A549 (cell line): ENCODE measurements around the gene PEAK3. TPM values are rescaled to one million over a fixed set of nuclear protein-coding genes. Genes with fewer than 3 reads are reported as not detected.

Experiments used
- ATAC-seq, 2 experiments: fragments of 200-7000 bp in 1 of 2; fragments of >200 bp in 1 of 2; cut with Nextera tagmentation in 1 of 2; cut with Tn5 transposase in 1 of 2; 3 replicates each; pipeline versions ENCODE4 v1.8.0 to v1.9.1; 2018 to 2020; ENCODE audit warnings: mild to moderate bottlenecking in 1 of 2, moderate library complexity in 1 of 2
- CTCF ChIA-PET: fragments of 300-600 bp; sonication (Branson Sonifier 250); formaldehyde crosslinking; extraction: SDS; loops from one replicate; lab custom pipeline; 2021; ENCODE audit warnings: antibody characterized with exemption, inconsistent platforms; lab: Yijun Ruan, JAX
- POLR2A ChIA-PET: fragments of 350-600 bp; formaldehyde crosslinking; extraction: SDS; loops from one replicate; lab custom pipeline; 2021; ENCODE audit warnings: antibody characterized with exemption, inconsistent platforms; lab: Yijun Ruan, JAX
- DNase-seq, 2 experiments: peaks; one replicate each; pipeline versions ENCODE4 v3.0.0 to v3.0.0-alpha.2; 2011 to 2016; ENCODE audit warnings: low read depth in 1 of 2, low spot score in 1 of 2
- FAIRE-seq: peaks from 2 replicates; lab custom pipeline; 2011; peaks lifted over from hg19 to GRCh38; lab: Jason Lieb, UNC
- H3K27ac ChIP-seq, 2 experiments: fragments of >200 bp; sonication (Bioruptor Twin); formaldehyde crosslinking; 3 replicates each; pipeline ENCODE4 v1.5.1; 2016 to 2017
- H3K4me1 ChIP-seq: fragments of >200 bp; sonication (Bioruptor Twin); formaldehyde crosslinking; 3 replicates; pipeline ENCODE4 v1.6.1; 2016
- H3K4me2 ChIP-seq: fragments of >200 bp; sonication (Bioruptor Twin); formaldehyde crosslinking; 3 replicates; pipeline ENCODE4 v1.6.1; 2016
- H3K4me3 ChIP-seq: fragments of >200 bp; sonication (Bioruptor Twin); formaldehyde crosslinking; 3 replicates; pipeline ENCODE4 v1.5.1; 2016
- H3K9me3 ChIP-seq: fragments of >200 bp; sonication (Bioruptor Twin); formaldehyde crosslinking; 3 replicates; pipeline ENCODE4 v1.6.1; 2016
- CBX8 ChIP-seq: fragments of 200-600 bp; sonication (generic); IDR thresholded peaks from 2 replicates; pipeline ENCODE4 v1.6.1; 2016
- CEBPB ChIP-seq, 2 experiments: fragments of >200 bp in 1 of 2; sonication (Bioruptor Twin) in 1 of 2; formaldehyde crosslinking in 1 of 2; IDR thresholded peaks; 2 replicates each; pipeline ENCODE4 v1.6.1; 2012 to 2016
- FOSL2 ChIP-seq, 2 experiments: fragments of 450-650 bp in 1 of 2; fragments of >200 bp in 1 of 2; sonication (Bioruptor Twin) in 1 of 2; formaldehyde crosslinking; IDR thresholded peaks; 2 replicates each; pipeline versions ENCODE4 v1.5.0 to v1.6.1; 2016 to 2020; ENCODE audit warnings: mild to moderate bottlenecking in 1 of 2, moderate library complexity in 1 of 2
- GATA3 ChIP-seq: IDR thresholded peaks from 2 replicates; pipeline ENCODE4 v1.6.1; 2012; ENCODE audit warnings: borderline replicate concordance
- HEYL ChIP-seq: fragments of 250-450 bp; sonication (Bioruptor Pico); IDR thresholded peaks from 2 replicates; pipeline ENCODE4 v1.8.0; 2021; ENCODE audit warnings: mild to moderate bottlenecking, moderate library complexity
- HOXB5 ChIP-seq: fragments of 250-450 bp; sonication (Bioruptor Pico); IDR thresholded peaks from 2 replicates; pipeline ENCODE4 v1.5.0; 2020; ENCODE audit warnings: mild to moderate bottlenecking, moderate library complexity
- JUN ChIP-seq, 2 experiments: fragments of >200 bp; sonication (Bioruptor Twin); formaldehyde crosslinking; IDR thresholded peaks; 2 replicates in 1 of 2; 3 replicates in 1 of 2; pipeline ENCODE4 v1.6.1; 2016 to 2017
- NFE2L2 ChIP-seq: fragments of 150-350 bp; conservative IDR thresholded peaks from 2 replicates; pipeline ENCODE4 v1.6.1; 2014; ENCODE audit warnings: low read length
- PHF8 ChIP-seq: fragments of 200-600 bp; sonication (generic); IDR thresholded peaks from 2 replicates; pipeline ENCODE4 v1.6.1; 2016; ENCODE audit warnings: low read depth, mild to moderate bottlenecking, antibody characterized with exemption, moderate library complexity, borderline replicate concordance
- POLR2A ChIP-seq: IDR thresholded peaks from 2 replicates; pipeline ENCODE4 v1.6.1; 2012; ENCODE audit warnings: mild to moderate bottlenecking, low read length
- POLR2AphosphoS2 ChIP-seq: conservative IDR thresholded peaks from 2 replicates; pipeline ENCODE4 v1.6.1; 2012; ENCODE audit warnings: low read length, improper control_type of control experiment, inconsistent platforms
- RFX5 ChIP-seq: fragments of 450-650 bp; IDR thresholded peaks from 2 replicates; pipeline ENCODE4 v1.7.1; 2014; ENCODE audit warnings: antibody characterized with exemption, mild to moderate bottlenecking, moderate library complexity
- SMC3 ChIP-seq: fragments of >200 bp; sonication (Bioruptor Twin); formaldehyde crosslinking; IDR thresholded peaks from 3 replicates; pipeline ENCODE4 v1.6.1; 2018; ENCODE audit warnings: inconsistent platforms
- ZFP36 ChIP-seq: fragments of 450-650 bp; IDR thresholded peaks from 2 replicates; pipeline ENCODE4 v1.6.1; 2014; ENCODE audit warnings: borderline replicate concordance; ENCODE audit not compliant: partially characterized antibody
- ZSCAN20 ChIP-seq: fragments of 250-450 bp; sonication (Bioruptor Pico); IDR thresholded peaks from 2 replicates; pipeline ENCODE4 v1.8.0; 2022; ENCODE audit warnings: mild to moderate bottlenecking, moderate library complexity
- WGBS: methylation state at CpG from one replicate; pipeline ENCODE4 v1.1.6; 2017; ENCODE audit errors: missing lambda C conversion rate; 5-methylcytosine and 5-hydroxymethylcytosine counted together
- polyA plus RNA-seq, 4 experiments: library from polyadenylated mRNA; depleted of rRNA in 3 of 4; stranded (reverse); fragments of >200 nt; fragmentation: RNase III in 1 of 4; extraction: RNeasy Plus Mini Kit Qiagen cat#74134 plus additional on column Dnase treatment in 1 of 4; gene quantifications; 2 replicates in 3 of 4; 3 replicates in 1 of 4; pipeline ENCODE4 v1.2.3, GENCODE V29; 2011 to 2017
- TF ChIP-seq, protein P1 (sequence below): fragments of >200 bp; sonication (Bioruptor Twin); formaldehyde crosslinking; IDR thresholded peaks from 3 replicates; pipeline ENCODE4 v1.6.1; 2016
- TF ChIP-seq, protein P2 (sequence below): fragments of 250-450 bp; sonication (Bioruptor Pico); IDR thresholded peaks from 2 replicates; pipeline ENCODE4 v1.5.0; 2020; ENCODE audit warnings: low read depth, mild to moderate bottlenecking, moderate library complexity
- TF ChIP-seq, protein P3 (sequence below): IDR thresholded peaks from 2 replicates; pipeline ENCODE4 v1.6.1; 2012
- TF ChIP-seq, protein P4 (sequence below): IDR thresholded peaks from 2 replicates; pipeline ENCODE4 v1.6.1; 2012
- TF ChIP-seq, protein P5 (sequence below): fragments of >200 bp; sonication (Bioruptor Twin); formaldehyde crosslinking; IDR thresholded peaks from 2 replicates; pipeline ENCODE4 v1.6.1; 2016
- TF ChIP-seq, protein P6 (sequence below): IDR thresholded peaks from 2 replicates; pipeline ENCODE4 v1.6.1; 2012; ENCODE audit warnings: low read depth, borderline replicate concordance
- TF ChIP-seq, protein P7 (sequence below): fragments of 150-350 bp; IDR thresholded peaks from 2 replicates; pipeline ENCODE4 v1.6.1; 2014; ENCODE audit warnings: low read depth, mild to moderate bottlenecking, low read length

Gene PEAK3
- polyA plus RNA-seq, 2 of the 4 experiments (the other 2 are of a cell fraction), result not detected

DNA sequence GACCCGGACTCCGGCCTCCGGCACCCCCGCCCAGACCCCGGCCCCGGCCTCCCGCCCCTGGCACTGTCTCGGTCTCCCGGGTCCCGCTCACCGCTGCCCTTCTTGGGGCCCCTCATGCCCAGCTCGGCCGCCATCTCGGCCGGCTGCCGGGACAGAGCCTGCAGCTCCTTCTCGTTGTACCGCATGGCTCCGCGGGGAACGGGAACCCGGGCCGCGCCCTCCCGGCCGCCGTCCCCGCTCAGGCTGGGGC is 46.0 kb downstream of the PEAK3 start:
- WGBS, result no CpG with 5 or more reads among the region's 28 CpGs
- Histone ChIP-seq H3K9me3 (no peaks in the 10 kb centered on the region), H3K27ac (peak overlapping the region; percentile 97 to 99), H3K4me3 (peak overlapping the region; percentile 98), H3K4me1 (peaks cover 30% of the 10 kb centered on the region)
- ATAC-seq (peak in 1 of 2 experiments; percentile 73; a peak in 3 of 6 replicates), FAIRE-seq (no peak), DNase-seq (no peak)
- POLR2A ChIA-PET, result interaction anchor here (0.6 to 1.0 kb wide), 3 partner anchors 28 to 240 kb away, joined by 3 to 7 read pairs (median 3); partner anchors contain the start of gene GADD45B
- TF ChIP-seq POLR2A, result peak; percentile 39; the same call in 1 of the 2 replicates
- TF ChIP-seq ZFP36, result no peak
- TF ChIP-seq, protein P1, sequence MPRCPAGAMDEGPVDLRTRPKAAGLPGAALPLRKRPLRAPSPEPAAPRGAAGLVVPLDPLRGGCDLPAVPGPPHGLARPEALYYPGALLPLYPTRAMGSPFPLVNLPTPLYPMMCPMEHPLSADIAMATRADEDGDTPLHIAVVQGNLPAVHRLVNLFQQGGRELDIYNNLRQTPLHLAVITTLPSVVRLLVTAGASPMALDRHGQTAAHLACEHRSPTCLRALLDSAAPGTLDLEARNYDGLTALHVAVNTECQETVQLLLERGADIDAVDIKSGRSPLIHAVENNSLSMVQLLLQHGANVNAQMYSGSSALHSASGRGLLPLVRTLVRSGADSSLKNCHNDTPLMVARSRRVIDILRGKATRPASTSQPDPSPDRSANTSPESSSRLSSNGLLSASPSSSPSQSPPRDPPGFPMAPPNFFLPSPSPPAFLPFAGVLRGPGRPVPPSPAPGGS, result 0 out of 3 replicates have a peak, but pooled peaks have one; percentile 15
- no peak for TF ChIP-seq POLR2AphosphoS2
- TF ChIP-seq SMC3, result no peak
- TF ChIP-seq, all 56 proteins: peak for 2
- H3K4me2 ChIP-seq, result peak overlapping the region; percentile 97
- CTCF ChIA-PET, result interaction anchor here (0.6 to 1.6 kb wide), 22 partner anchors 8 to 375 kb away, joined by 3 to 10 read pairs (median 4); partner anchors contain the start of gene AMH

DNA sequence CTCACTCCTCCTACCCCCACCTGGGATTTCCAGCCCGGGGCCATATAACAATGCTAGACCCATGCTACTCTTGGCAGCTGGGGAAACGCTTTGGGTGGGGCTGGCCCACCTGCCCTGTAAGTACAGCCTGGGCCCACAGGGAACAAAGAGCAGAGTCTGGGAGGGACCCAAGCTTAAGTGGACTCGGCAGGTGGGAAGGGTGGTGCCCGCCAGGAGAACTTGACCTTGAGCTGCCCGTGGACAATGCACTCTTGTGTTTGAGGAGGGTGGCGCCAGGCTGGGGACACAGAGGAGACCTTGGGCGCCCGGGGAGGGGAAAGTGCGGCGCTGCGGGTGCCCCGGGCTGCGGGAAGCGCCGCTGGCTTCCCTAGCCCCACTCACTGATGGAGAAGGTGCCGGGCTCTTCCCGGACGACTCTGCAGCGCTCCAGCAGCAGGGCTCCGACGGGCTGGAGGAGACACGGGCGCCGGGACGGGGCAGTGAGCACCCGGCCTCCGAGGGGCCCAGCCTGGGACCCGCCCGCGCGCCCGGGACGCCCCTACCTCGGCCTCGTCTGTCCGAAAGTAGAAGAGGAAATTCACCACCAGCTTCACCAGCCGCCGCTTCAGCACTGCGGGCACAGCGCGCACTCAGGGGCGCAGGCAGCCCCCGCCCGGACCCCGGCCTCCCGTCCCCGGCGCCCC is 46.5 kb downstream of the PEAK3 start:
- POLR2A ChIA-PET, result interaction anchor here (0.6 to 1.0 kb wide), 3 partner anchors 28 to 240 kb away, joined by 3 to 7 read pairs (median 3); partner anchors contain the start of gene GADD45B
- H3K4me1 ChIP-seq, result peaks cover 28% of the 10 kb centered on the region
- DNase-seq (no peak), ATAC-seq (peak; percentile 2 to 22; a peak in 5 of 6 replicates), FAIRE-seq (no peak)
- WGBS, result 3% methylated on average over 6 of the region's 48 CpGs
- H3K4me2 ChIP-seq, result peak overlapping the region; percentile 97
- CTCF ChIA-PET, result interaction anchor here (0.6 to 1.6 kb wide), 23 partner anchors 8 to 402 kb away, joined by 3 to 10 read pairs (median 4); partner anchors contain the start of gene AMH
- TF ChIP-seq POLR2AphosphoS2, result no peak
- TF ChIP-seq, protein P2, sequence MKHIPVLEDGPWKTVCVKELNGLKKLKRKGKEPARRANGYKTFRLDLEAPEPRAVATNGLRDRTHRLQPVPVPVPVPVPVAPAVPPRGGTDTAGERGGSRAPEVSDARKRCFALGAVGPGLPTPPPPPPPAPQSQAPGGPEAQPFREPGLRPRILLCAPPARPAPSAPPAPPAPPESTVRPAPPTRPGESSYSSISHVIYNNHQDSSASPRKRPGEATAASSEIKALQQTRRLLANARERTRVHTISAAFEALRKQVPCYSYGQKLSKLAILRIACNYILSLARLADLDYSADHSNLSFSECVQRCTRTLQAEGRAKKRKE, result no peak
- no peak for TF ChIP-seq CEBPB (IDR thresholded peaks at IDR 0.05)
- no peak for TF ChIP-seq GATA3
- peak overlapping the region; percentile 98 for H3K4me3 ChIP-seq
- peak overlapping the region; percentile 97 to 99 for H3K27ac ChIP-seq
- no peaks in the 10 kb centered on the region for H3K9me3 ChIP-seq

DNA sequence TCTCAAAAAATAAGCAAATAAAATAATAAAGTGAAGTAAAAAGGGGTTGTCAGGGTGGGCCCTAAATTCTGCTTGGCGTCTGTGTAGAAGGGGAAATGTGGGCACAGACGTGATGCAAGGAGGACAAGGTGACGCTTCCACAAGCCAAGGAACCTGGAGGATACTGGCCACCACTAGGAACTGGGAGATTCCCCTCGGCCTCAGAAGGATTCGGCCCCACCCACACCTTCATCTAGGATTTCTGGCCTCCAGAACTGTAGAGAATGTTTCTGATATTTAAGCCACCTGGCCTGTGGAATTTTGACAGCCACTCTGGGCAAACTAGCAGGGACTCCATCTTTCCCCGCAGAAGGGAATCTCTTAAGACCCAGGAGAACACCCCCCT is 47.0 kb downstream of the PEAK3 start:
- no peak for FAIRE-seq
- no peaks in the 10 kb centered on the region for H3K9me3 ChIP-seq
- TF ChIP-seq POLR2AphosphoS2, result no peak
- no peak for TF ChIP-seq HOXB5
- no peak for TF ChIP-seq JUN (IDR thresholded peaks at IDR 0.05)
- TF ChIP-seq, protein P3, sequence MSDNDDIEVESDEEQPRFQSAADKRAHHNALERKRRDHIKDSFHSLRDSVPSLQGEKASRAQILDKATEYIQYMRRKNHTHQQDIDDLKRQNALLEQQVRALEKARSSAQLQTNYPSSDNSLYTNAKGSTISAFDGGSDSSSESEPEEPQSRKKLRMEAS, result no peak
- TF ChIP-seq PHF8, result no peak
- TF ChIP-seq RFX5, result no peak
- no peak for TF ChIP-seq CEBPB (IDR thresholded peaks at IDR 0.05)
- TF ChIP-seq HEYL (CRISPR knock-in tag), result no peak
- TF ChIP-seq ZSCAN20 (CRISPR knock-in tag), result no peak
- TF ChIP-seq, protein P4, sequence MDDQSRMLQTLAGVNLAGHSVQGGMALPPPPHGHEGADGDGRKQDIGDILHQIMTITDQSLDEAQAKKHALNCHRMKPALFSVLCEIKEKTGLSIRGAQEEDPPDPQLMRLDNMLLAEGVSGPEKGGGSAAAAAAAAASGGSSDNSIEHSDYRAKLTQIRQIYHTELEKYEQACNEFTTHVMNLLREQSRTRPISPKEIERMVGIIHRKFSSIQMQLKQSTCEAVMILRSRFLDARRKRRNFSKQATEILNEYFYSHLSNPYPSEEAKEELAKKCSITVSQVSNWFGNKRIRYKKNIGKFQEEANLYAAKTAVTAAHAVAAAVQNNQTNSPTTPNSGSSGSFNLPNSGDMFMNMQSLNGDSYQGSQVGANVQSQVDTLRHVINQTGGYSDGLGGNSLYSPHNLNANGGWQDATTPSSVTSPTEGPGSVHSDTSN, result no peak
- no peak for TF ChIP-seq CBX8
- no peak for TF ChIP-seq FOSL2 (IDR thresholded peaks at IDR 0.05)
- no peak for TF ChIP-seq FOSL2 (CRISPR knock-in tag; IDR thresholded peaks at IDR 0.05)
- TF ChIP-seq, protein P5, sequence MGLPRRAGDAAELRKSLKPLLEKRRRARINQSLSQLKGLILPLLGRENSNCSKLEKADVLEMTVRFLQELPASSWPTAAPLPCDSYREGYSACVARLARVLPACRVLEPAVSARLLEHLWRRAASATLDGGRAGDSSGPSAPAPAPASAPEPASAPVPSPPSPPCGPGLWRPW, result no peak
- TF ChIP-seq, protein P6, sequence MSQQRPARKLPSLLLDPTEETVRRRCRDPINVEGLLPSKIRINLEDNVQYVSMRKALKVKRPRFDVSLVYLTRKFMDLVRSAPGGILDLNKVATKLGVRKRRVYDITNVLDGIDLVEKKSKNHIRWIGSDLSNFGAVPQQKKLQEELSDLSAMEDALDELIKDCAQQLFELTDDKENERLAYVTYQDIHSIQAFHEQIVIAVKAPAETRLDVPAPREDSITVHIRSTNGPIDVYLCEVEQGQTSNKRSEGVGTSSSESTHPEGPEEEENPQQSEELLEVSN, result no peak
- TF ChIP-seq, protein P7, sequence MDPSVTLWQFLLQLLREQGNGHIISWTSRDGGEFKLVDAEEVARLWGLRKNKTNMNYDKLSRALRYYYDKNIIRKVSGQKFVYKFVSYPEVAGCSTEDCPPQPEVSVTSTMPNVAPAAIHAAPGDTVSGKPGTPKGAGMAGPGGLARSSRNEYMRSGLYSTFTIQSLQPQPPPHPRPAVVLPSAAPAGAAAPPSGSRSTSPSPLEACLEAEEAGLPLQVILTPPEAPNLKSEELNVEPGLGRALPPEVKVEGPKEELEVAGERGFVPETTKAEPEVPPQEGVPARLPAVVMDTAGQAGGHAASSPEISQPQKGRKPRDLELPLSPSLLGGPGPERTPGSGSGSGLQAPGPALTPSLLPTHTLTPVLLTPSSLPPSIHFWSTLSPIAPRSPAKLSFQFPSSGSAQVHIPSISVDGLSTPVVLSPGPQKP, result no peak
- TF ChIP-seq NFE2L2, result no peak
- no peak for TF ChIP-seq SMC3
- TF ChIP-seq, all 56 proteins: peak for 0
- peak overlapping the region; percentile 97 to 99 for H3K27ac ChIP-seq
- ATAC-seq (no peak), DNase-seq (no peak)
- peaks cover 24% of the 10 kb centered on the region for H3K4me1 ChIP-seq
- POLR2A ChIA-PET, result no interaction called here
- H3K4me2 ChIP-seq, result peak overlapping the region; percentile 97
- peak overlapping the region; percentile 98 for H3K4me3 ChIP-seq
- CTCF ChIA-PET, result interaction anchor here (0.6 to 1.6 kb wide), 10 partner anchors 9 to 402 kb away, joined by 3 to 10 read pairs (median 4); no protein-coding TSS in a partner anchor
- 38% methylated on average over 6 of the region's 6 CpGs for WGBS
